ENCODE results near the gene PTPN7.

The PTPN7 gene

DNA sequence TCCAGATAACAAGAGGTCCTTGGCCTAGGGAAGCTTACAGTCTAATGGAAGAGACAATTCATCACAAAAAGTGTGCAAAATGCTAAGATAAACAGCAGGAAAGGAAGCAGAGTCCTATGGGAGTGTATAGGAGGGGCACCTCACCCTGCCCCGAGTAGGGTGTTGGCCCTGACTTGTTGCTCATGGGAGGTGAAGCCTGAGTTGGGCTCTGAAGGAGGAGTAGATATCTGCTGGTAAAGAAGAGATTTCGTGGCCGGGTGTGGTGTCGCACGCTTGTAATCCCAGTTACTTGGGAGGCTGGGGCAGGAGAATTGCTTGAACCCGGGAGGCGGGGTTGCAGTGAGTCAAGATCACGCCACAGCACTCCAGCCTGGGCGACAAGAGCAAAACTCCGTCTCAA lies 56.3 kb downstream of the PTPN7 start:
- no peaks in the 10 kb centered on the region for H3K4me1 Mint-ChIP-seq
- no peak overlapping the region for H3K27ac Mint-ChIP-seq
- ATAC-seq, result no peak
- no peaks in the 10 kb centered on the region for H3K9me3 Mint-ChIP-seq
- H3K27me3 Mint-ChIP-seq, result no peaks in the 10 kb centered on the region
- H3K4me3 Mint-ChIP-seq, result no peak overlapping the region
- DNase-seq, result no peak

DNA sequence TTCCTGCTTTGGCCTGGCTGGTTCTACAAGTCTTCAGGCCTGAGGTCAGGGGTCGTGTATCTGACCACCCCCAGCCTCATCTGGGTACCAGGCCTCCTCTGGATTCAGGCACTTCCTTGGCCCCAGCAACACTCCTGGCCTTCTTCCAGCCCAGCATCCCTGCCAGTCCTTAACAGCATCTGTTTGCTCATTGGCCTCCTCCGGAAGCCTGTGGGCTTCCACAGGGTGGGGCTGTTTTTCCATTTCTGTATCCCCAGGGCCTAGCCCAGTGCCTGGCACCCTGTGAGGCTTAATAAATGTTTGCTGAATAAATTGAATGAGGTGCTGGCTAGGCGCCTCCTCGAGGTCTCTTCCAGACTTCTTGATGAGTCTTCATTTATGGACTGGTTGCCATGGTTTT lies 59.2 kb downstream of the PTPN7 start:
- DNase-seq, result no peak
- no peak for ATAC-seq
- Mint-ChIP-seq H3K4me3 (no peak overlapping the region), H3K27me3 (no peaks in the 10 kb centered on the region), H3K4me1 (no peaks in the 10 kb centered on the region), H3K9me3 (no peaks in the 10 kb centered on the region), H3K27ac (no peak overlapping the region)

Data from stimulated activated naive CD8-positive, alpha-beta T cell treated with anti-CD3 and anti-CD28 coated beads, Interleukin-15, amount 100 ng/mL, for 72 hours (primary cell).